OCI-LY3 (cell line): ENCODE data around the gene FMNL2.

Source experiments
- H2AFZ ChIP-seq: fragments of 200-600, 300-600 bp; shearing (Covaris generic); 2 replicates; pipeline ENCODE4 v1.6.0; 2014; ENCODE audit warnings: antibody characterized with exemption, low read depth, low read length
- H3K27ac ChIP-seq: fragments of 200-600, 300-600 bp; sonication (generic); 2 replicates; pipeline ENCODE4 v1.5.1; 2014; ENCODE audit warnings: mild to moderate bottlenecking, low read length, moderate library complexity, mixed read lengths
- H3K27me3 ChIP-seq: fragments of 200-600, 300-600 bp; sonication (generic); 2 replicates; pipeline ENCODE4 v1.6.1; 2014; ENCODE audit warnings: low read depth, low read length, mixed read lengths
- H3K36me3 ChIP-seq: fragments of 200-600, 300-600 bp; sonication (generic); replicated peaks from 2 replicates; pipeline ENCODE3; 2014; ENCODE audit warnings: low read depth, low read length, mixed read lengths
- H3K4me1 ChIP-seq: fragments of 300-600, 200-600 bp; sonication (generic); 2 replicates; pipeline ENCODE4 v1.6.1; 2014; ENCODE audit warnings: low read length, mixed read lengths
- H3K4me2 ChIP-seq: fragments of 200-600, 300-600 bp; sonication (generic); 2 replicates; pipeline ENCODE4 v1.6.1; 2014; ENCODE audit warnings: low read length, mixed read lengths
- H3K4me3 ChIP-seq: fragments of 300-600, 200-600 bp; sonication (generic); 2 replicates; pipeline ENCODE4 v1.5.1; 2014; ENCODE audit warnings: antibody characterized with exemption, mild to moderate bottlenecking, low read length, moderate library complexity
- H3K79me2 ChIP-seq: fragments of 300-600, 200-600 bp; shearing (Covaris generic); 2 replicates; pipeline ENCODE4 v1.6.1; 2014; ENCODE audit warnings: mild to moderate bottlenecking, low read length, mixed read lengths
- H3K9ac ChIP-seq: fragments of 300-600, 200-600 bp; shearing (Covaris generic); 2 replicates; pipeline ENCODE4 v1.6.0; 2014; ENCODE audit warnings: mild to moderate bottlenecking, low read length, moderate library complexity
- H3K9me3 ChIP-seq: fragments of 200-600, 300-600 bp; shearing (Covaris generic); 2 replicates; pipeline ENCODE4 v1.6.1; 2014; ENCODE audit warnings: low read length, mixed read lengths; ENCODE audit not compliant: insufficient read depth
- H4K20me1 ChIP-seq: fragments of 200-600, 300-600 bp; sonication (generic); 2 replicates; pipeline ENCODE4 v1.6.1; 2016; ENCODE audit warnings: low read length, mixed read lengths; ENCODE audit not compliant: insufficient read depth
- EZH2phosphoT487 ChIP-seq: fragments of 200-600 bp; shearing (Covaris generic); IDR thresholded peaks from 2 replicates; pipeline ENCODE4 v1.6.1; 2018; ENCODE audit warnings: antibody characterized with exemption, mixed run types, low read depth
- TF ChIP-seq, protein P1 (sequence below): fragments of 200-600, 300-600 bp; sonication (generic); IDR thresholded peaks from 2 replicates; pipeline ENCODE4 v1.5.1; 2014; ENCODE audit warnings: antibody characterized with exemption, low read length, low read depth

The FMNL2 gene

DNA sequence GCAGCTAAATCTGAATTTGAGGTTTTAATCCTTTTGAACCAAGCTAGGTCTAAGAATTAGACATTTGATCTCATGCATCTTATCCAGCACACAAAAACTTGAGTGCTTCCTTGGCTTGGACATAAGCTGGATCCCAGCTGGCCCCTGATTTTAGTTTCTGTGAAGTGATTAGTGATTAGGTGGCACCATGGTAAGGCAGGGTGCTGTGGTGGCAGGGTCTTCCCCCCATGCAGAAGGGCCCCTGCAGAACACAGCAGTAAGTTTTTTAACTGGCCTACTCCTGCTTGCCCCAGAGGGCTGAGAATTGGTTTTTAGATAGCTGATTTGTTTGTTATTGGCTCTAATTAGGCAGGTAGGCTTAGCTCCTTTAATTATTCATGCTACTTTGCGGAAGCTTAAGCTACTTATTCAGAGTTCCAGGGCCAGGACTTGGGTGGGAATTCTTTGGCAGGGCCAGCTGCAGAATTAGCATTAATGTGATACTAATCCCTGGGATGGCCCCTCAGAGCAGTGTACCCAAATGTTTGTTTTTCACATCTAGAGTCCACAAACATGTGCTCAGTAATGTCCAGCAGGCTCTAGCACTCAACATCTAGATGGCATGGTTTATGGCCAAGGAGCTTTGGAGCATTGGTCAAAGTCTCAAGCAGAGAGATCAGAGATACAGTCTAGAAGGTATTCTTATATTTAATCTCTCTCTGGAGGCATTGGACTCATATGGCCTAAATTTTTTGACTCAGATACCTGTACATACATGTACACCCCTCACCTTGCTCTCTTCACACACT lies 99.6 kb downstream of the FMNL2 start:
- H3K79me2 ChIP-seq: no peaks in the 10 kb centered on the region
- H3K4me2 ChIP-seq: no peak overlapping the region
- no peak overlapping the region for H3K9ac ChIP-seq
- H2AFZ ChIP-seq: no peak overlapping the region
- peaks cover 3% of the 10 kb centered on the region; the same call in 1 of the 2 replicates for H3K27me3 ChIP-seq
- peaks cover 5% of the 10 kb centered on the region; the same call in 1 of the 2 replicates for H3K4me1 ChIP-seq
- H4K20me1 ChIP-seq: no peaks in the 10 kb centered on the region
- H3K4me3 ChIP-seq: no peak overlapping the region
- TF ChIP-seq, protein P1, sequence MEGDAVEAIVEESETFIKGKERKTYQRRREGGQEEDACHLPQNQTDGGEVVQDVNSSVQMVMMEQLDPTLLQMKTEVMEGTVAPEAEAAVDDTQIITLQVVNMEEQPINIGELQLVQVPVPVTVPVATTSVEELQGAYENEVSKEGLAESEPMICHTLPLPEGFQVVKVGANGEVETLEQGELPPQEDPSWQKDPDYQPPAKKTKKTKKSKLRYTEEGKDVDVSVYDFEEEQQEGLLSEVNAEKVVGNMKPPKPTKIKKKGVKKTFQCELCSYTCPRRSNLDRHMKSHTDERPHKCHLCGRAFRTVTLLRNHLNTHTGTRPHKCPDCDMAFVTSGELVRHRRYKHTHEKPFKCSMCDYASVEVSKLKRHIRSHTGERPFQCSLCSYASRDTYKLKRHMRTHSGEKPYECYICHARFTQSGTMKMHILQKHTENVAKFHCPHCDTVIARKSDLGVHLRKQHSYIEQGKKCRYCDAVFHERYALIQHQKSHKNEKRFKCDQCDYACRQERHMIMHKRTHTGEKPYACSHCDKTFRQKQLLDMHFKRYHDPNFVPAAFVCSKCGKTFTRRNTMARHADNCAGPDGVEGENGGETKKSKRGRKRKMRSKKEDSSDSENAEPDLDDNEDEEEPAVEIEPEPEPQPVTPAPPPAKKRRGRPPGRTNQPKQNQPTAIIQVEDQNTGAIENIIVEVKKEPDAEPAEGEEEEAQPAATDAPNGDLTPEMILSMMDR: no peak
- no peak for TF ChIP-seq EZH2phosphoT487
- no peak overlapping the region for H3K27ac ChIP-seq
- no peaks in the 10 kb centered on the region for H3K36me3 ChIP-seq
- no peaks in the 10 kb centered on the region for H3K9me3 ChIP-seq

DNA sequence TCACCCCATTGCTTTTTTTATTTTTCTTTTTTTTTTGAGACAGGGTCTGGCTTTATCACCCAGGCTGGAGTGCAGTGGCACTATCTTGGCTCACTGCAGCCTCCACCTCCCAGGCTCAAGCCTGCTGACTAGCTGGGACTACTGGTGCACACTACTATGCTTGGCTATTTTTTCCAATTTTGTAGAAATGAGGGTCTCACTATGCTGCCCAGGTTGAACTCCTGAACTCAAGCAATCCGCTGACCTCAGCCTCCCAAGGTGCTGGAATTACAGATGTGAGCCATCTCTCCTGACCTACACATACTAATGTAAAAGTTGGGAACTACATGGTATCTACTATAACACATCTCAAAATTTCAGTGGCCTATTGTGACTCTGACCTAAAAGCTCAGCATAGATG lies 101.2 kb downstream of the FMNL2 start:
- H3K36me3 ChIP-seq: no peaks in the 10 kb centered on the region
- TF ChIP-seq, protein P1: no peak
- TF ChIP-seq EZH2phosphoT487: no peak
- no peak overlapping the region for H3K4me3 ChIP-seq
- no peak overlapping the region for H2AFZ ChIP-seq
- peaks cover 5% of the 10 kb centered on the region; the same call in 1 of the 2 replicates for H3K4me1 ChIP-seq
- H3K27ac ChIP-seq: no peak overlapping the region
- peaks cover 12% of the 10 kb centered on the region; the same call in 1 of the 2 replicates for H3K27me3 ChIP-seq
- H3K4me2 ChIP-seq: no peak overlapping the region
- no peaks in the 10 kb centered on the region for H3K9me3 ChIP-seq
- H3K79me2 ChIP-seq: no peaks in the 10 kb centered on the region
- no peaks in the 10 kb centered on the region for H4K20me1 ChIP-seq
- H3K9ac ChIP-seq: no peak overlapping the region

DNA sequence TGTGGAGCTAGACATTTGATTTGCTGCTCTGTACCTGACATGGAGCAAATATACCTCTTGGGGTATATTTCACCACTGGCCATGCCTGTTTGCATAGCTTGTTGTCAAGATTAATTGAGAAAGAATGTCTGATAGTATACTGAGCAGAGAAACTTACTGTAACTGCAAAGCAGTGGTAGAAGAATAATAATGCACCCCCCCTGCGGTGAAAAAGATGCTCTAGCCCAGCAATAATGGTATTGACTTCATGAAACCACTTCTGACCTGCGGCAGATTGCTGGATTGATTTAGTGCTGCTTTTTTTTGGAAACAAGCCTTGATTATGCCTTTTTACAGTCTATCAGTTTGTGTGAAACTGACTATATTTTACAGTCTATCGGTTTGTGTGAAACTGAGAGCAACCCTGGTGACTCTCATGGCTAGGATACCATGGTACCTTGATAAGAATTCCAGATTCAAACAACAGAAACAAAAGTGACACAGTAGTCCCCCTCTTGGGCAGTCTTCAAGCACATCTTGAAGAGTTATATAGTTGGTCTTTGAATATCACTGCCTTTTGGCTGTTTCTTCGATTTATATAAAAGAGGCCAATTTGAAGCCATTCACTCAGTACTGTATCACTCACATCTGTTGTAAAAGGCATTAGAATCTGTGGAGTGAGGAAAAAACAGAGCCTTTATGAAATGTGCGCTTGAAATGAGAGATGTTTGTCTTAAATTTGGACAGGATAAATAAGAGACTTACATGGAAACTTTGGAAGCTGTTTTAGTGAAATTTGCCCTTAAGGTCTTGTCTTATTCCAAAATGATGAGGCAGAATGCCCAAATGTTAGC lies 102.5 kb downstream of the FMNL2 start:
- no peaks in the 10 kb centered on the region for H4K20me1 ChIP-seq
- no peaks in the 10 kb centered on the region for H3K9me3 ChIP-seq
- no peak overlapping the region for H2AFZ ChIP-seq
- H3K36me3 ChIP-seq: no peaks in the 10 kb centered on the region
- peaks cover 12% of the 10 kb centered on the region; the same call in 1 of the 2 replicates for H3K27me3 ChIP-seq
- H3K4me1 ChIP-seq: peaks cover 9% of the 10 kb centered on the region; the same call in 1 of the 2 replicates
- H3K9ac ChIP-seq: no peak overlapping the region
- no peak overlapping the region for H3K4me3 ChIP-seq
- no peaks in the 10 kb centered on the region for H3K79me2 ChIP-seq
- H3K4me2 ChIP-seq: no peak overlapping the region
- no peak overlapping the region for H3K27ac ChIP-seq
- TF ChIP-seq, protein P1: no peak
- no peak for TF ChIP-seq EZH2phosphoT487

DNA sequence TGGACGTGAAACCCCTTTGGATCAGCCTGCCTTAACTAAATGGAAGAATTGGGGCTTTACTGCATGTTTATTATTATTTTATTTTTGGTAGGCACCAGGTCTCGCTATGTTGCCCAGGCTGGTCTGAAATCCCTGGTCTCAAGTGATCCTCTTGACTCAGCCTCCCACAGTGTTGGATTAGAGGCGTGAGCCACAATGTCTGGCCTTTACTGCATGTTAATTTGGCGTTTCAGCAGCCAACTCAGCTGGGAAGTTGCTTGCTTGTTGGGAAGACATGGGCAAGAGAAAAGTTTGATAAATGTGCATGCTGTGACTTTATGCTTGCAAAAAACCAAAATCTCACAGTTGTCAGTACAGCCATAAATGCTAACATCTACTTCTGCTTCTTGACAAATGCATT lies 105.1 kb downstream of the FMNL2 start:
- Histone ChIP-seq H3K9ac (no peak overlapping the region), H3K4me3 (no peak overlapping the region), H2AFZ (no peak overlapping the region), H3K36me3 (no peaks in the 10 kb centered on the region), H3K9me3 (no peaks in the 10 kb centered on the region), H3K27me3 (peaks cover 12% of the 10 kb centered on the region; the same call in 1 of the 2 replicates), H3K27ac (no peak overlapping the region), H3K4me2 (no peak overlapping the region), H3K4me1 (peaks cover 9% of the 10 kb centered on the region; the same call in 1 of the 2 replicates), H3K79me2 (no peaks in the 10 kb centered on the region), H4K20me1 (no peaks in the 10 kb centered on the region)
- TF ChIP-seq EZH2phosphoT487: no peak
